KMS-11 (cell line): ENCODE results near the gene RAVER2.

Experiments used
- H2AFZ ChIP-seq: fragments of 200-600 bp; sonication (generic); 2 replicates; pipeline ENCODE4 v1.6.1; 2016; ENCODE audit warnings: antibody characterized with exemption, mixed run types, low read depth
- H3K27ac ChIP-seq: fragments of 200-600 bp; sonication (generic); 2 replicates; pipeline ENCODE4 v1.6.1; 2016; ENCODE audit warnings: mild to moderate bottlenecking, mixed run types
- H3K27me3 ChIP-seq: fragments of 200-600 bp; sonication (generic); 2 replicates; pipeline ENCODE4 v1.6.1; 2017; ENCODE audit warnings: mild to moderate bottlenecking, low read depth, mixed run types, moderate library complexity; ENCODE audit not compliant: insufficient read depth
- H3K36me3 ChIP-seq: fragments of 200-600 bp; sonication (generic); 2 replicates; pipeline ENCODE4 v1.6.1; 2017; ENCODE audit warnings: mild to moderate bottlenecking, mixed run types; ENCODE audit not compliant: insufficient read depth
- H3K4me1 ChIP-seq: fragments of 200-600 bp; sonication (generic); 2 replicates; pipeline ENCODE4 v1.6.1; 2016; ENCODE audit warnings: mild to moderate bottlenecking, low read depth, mixed run types; ENCODE audit not compliant: poor library complexity, severe bottlenecking
- H3K4me2 ChIP-seq: fragments of 200-600 bp; sonication (generic); 2 replicates; pipeline ENCODE4 v1.7.0; 2016; ENCODE audit warnings: mild to moderate bottlenecking, mixed run types
- H3K4me3 ChIP-seq: fragments of 200-600 bp; sonication (generic); IDR thresholded peaks from 2 replicates; pipeline ENCODE4 v1.6.1; 2017; ENCODE audit warnings: low read depth, low read length, mixed read lengths; ENCODE audit not compliant: insufficient read depth
- H3K79me2 ChIP-seq: fragments of 200-600 bp; sonication (generic); 2 replicates; pipeline ENCODE4 v1.6.1; 2016; ENCODE audit warnings: low read depth, mixed run types; ENCODE audit not compliant: insufficient read depth
- H3K9ac ChIP-seq: fragments of 200-600 bp; sonication (generic); 2 replicates; pipeline ENCODE4 v1.6.1; 2016; ENCODE audit warnings: mild to moderate bottlenecking, mixed run types
- H4K20me1 ChIP-seq: fragments of 200-600 bp; sonication (generic); 2 replicates; pipeline ENCODE4 v1.6.1; 2016; ENCODE audit warnings: mild to moderate bottlenecking, mixed run types; ENCODE audit not compliant: insufficient read depth
- TF ChIP-seq, protein P1 (sequence below): fragments of 200-600 bp; sonication (generic); conservative IDR thresholded peaks from 2 replicates; pipeline ENCODE4 v1.6.1; 2017; ENCODE audit warnings: low read depth, mild to moderate bottlenecking, antibody characterized with exemption, low read length, moderate library complexity, mixed read lengths

The RAVER2 gene

DNA sequence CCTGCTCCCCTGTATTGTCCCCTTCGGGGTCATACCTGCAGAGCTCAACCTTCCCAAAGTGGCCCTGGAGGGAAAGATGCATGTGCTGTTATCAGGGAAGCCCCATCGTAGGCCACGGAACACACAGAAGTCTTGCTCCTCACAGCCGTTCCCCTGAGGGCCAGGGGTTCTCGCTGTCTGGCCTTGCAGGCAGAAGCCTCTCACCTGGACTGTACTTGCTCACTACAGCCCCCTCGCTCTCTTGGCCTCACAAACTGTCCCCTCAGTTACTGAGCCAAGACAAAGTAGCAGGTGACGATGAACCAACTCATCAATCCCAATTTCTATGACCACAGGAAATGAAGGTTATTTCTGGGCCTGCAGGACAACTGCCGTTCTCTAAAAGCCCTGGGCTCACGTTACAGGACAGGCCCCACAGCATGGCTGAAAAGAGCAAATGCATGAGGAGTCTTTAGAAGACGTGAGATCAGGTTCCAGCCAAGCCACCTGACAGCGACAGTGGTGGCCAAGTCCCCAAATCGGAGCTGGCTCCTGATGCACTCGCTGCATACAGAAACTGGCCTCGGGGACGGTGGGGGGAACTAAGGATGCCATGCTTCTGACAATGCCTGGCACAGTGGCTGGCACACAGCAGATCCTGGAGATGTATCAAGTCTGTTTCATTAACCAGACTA is 95.0 kb downstream of the RAVER2 start:
- no peak overlapping the region for H3K27ac ChIP-seq
- TF ChIP-seq, protein P1, sequence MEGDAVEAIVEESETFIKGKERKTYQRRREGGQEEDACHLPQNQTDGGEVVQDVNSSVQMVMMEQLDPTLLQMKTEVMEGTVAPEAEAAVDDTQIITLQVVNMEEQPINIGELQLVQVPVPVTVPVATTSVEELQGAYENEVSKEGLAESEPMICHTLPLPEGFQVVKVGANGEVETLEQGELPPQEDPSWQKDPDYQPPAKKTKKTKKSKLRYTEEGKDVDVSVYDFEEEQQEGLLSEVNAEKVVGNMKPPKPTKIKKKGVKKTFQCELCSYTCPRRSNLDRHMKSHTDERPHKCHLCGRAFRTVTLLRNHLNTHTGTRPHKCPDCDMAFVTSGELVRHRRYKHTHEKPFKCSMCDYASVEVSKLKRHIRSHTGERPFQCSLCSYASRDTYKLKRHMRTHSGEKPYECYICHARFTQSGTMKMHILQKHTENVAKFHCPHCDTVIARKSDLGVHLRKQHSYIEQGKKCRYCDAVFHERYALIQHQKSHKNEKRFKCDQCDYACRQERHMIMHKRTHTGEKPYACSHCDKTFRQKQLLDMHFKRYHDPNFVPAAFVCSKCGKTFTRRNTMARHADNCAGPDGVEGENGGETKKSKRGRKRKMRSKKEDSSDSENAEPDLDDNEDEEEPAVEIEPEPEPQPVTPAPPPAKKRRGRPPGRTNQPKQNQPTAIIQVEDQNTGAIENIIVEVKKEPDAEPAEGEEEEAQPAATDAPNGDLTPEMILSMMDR = no peak
- H2AFZ ChIP-seq = no peak overlapping the region
- no peak overlapping the region for H3K9ac ChIP-seq
- no peaks in the 10 kb centered on the region for H3K79me2 ChIP-seq
- H3K27me3 ChIP-seq = no peaks in the 10 kb centered on the region
- no peak overlapping the region for H3K4me3 ChIP-seq
- H3K4me2 ChIP-seq = no peak overlapping the region
- H3K4me1 ChIP-seq = no peaks in the 10 kb centered on the region
- no peaks in the 10 kb centered on the region for H4K20me1 ChIP-seq
- H3K36me3 ChIP-seq = peaks cover 6% of the 10 kb centered on the region; the same call in 1 of the 2 replicates

DNA sequence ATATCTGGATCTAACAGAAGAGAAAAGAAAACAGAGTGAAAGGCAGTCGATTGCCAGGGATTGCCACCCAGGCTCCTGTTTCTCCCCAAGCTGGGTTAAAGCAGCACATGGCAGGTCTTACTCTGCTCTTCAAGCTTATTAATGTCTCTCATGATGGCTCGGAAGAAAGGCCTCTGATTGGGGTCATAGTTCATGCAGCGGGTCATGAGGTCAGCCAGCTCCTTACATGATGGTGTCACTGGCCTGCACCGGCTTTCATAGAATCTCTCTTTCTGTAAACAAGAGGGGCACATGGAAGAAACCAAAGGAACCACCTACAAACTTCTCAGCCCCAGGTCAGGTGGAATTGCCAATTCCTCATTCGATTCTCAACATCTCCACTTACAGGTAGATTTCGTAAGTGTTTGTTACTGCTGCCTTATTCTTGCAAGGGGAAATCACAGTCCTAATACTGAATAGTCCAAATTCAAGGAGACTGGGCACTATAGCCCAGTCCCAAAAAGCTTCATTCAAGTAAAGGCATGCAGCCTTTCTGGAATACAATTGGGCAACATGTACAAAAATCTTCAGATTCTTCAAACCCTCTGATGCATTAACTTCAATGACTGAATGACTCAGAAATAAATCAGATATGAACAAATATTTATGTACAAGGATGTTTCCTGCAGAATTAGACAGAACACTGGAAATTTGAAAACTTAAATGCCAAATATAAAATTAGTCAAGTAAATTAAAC is 96.6 kb downstream of the RAVER2 start:
- Histone ChIP-seq H3K79me2 (no peaks in the 10 kb centered on the region), H4K20me1 (no peaks in the 10 kb centered on the region), H2AFZ (no peak overlapping the region), H3K27ac (no peak overlapping the region), H3K27me3 (no peaks in the 10 kb centered on the region), H3K4me3 (no peak overlapping the region), H3K9ac (no peak overlapping the region), H3K4me2 (no peak overlapping the region), H3K4me1 (no peaks in the 10 kb centered on the region), H3K36me3 (peaks cover 6% of the 10 kb centered on the region; the same call in 1 of the 2 replicates)
- TF ChIP-seq, protein P1 = no peak

DNA sequence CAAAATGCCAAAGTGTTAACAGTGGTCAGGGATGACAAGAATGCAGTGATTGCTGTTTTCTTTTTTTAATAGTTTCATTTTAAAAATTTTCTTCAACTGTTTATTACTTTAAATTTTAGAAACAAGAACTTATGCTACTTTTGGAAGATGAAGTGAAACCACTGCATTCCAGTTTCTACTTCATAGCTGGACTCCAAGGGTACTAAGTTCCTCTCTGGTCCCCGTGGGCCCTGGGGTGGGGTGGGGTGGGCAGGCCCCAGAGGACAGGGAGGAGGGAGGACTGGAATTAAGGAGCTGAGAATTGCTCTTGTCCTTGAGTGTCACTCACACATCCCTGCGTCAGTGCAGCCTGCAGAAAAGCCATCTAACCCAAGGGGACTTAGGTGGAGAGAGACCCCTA is 97.3 kb downstream of the RAVER2 start:
- Histone ChIP-seq H4K20me1 (no peaks in the 10 kb centered on the region), H3K4me2 (no peak overlapping the region), H3K79me2 (no peaks in the 10 kb centered on the region), H3K27me3 (no peaks in the 10 kb centered on the region), H3K27ac (no peak overlapping the region), H3K4me3 (no peak overlapping the region), H3K4me1 (no peaks in the 10 kb centered on the region), H2AFZ (no peak overlapping the region), H3K9ac (no peak overlapping the region), H3K36me3 (peaks cover 6% of the 10 kb centered on the region; the same call in 1 of the 2 replicates)
- TF ChIP-seq, protein P1 = no peak

DNA sequence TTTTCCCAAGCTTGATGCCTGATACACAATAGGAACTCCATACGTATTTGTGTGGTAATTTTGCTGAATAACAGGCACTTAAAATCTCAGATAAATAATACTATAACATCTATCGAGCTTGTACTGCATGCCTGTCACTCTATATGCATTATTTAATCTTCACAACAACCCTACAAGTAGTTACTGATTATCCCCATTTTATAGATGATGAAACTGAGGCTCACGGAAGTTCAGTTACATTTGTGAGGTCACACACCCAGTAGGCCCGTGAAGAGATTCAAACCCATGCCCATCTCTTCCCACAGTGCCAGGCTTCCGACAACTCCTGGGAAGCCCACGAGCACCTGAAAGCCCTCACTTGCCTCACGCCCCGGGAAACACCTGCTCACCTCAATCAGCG is 98.8 kb downstream of the RAVER2 start:
- H3K79me2 ChIP-seq = no peaks in the 10 kb centered on the region
- H2AFZ ChIP-seq = no peak overlapping the region
- H3K4me1 ChIP-seq = no peaks in the 10 kb centered on the region
- no peak overlapping the region for H3K9ac ChIP-seq
- H3K4me3 ChIP-seq = no peak overlapping the region
- H3K36me3 ChIP-seq = no peaks in the 10 kb centered on the region; the same call in 1 of the 2 replicates
- H3K4me2 ChIP-seq = no peak overlapping the region
- no peaks in the 10 kb centered on the region for H3K27me3 ChIP-seq
- TF ChIP-seq, protein P1 = no peak
- no peak overlapping the region for H3K27ac ChIP-seq
- H4K20me1 ChIP-seq = no peaks in the 10 kb centered on the region
